NCI-H446 (cell line): ENCODE measurements around the gene CA14.
"Not testable (repeated sequence)": the region's sequence is repeated elsewhere in the genome, so short reads cannot be mapped to it uniquely, and the experiment has no call there.

Experiments used
- DNase-seq, 2 experiments: peaks; one replicate each; lab custom pipeline; 2025; lab: John Stamatoyannopoulos, UW

The CA14 gene

DNA sequence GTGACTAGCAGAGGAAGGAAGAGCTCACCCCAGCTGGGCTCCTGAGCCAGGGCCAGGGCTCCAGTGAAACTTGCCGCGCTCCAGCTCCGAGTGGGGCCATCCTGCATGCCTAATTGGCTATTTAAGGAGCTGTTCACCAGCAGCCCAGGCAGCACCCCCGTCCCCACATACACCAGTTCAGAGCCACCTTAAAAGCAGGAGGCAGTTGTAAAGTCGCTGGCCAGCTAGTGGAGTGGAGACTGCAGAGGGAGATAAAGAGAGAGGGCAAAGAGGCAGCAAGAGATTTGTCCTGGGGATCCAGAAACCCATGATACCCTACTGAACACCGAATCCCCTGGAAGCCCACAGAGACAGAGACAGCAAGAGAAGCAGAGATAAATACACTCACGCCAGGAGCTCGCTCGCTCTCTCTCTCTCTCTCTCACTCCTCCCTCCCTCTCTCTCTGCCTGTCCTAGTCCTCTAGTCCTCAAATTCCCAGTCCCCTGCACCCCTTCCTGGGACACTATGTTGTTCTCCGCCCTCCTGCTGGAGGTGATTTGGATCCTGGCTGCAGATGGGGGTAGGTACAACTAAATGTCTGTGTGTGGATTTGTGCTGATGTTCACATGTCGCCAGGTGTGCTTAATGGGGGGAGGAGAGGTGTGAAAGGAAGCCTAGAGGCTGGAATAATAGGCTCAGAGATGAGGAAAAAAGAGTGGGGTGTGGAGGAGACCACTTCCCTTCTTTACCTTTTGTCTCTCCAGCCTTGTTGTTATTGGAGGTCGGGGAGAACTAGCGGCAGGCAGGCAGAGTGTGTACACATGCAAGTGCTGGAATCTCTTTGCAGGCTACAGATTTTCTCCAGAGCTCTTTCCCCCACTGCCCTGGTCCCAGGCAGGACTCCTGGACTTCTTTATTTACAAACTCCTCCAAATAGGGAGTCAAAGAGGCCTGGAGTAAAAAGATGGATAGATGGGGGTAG is at the start of gene CA14:
Gene CA14 (plus strand): TSS at position 151 of the 962 bp plus-strand sequence. CDS start 355 bp downstream, at position 506.
- peak in 1 of 2 experiments; percentile 35 for DNase-seq

GRCh38 chr1:150208460-150208859 is 49.1 kb upstream of the CA14 start:
- not testable (repeated sequence) for DNase-seq

DNA sequence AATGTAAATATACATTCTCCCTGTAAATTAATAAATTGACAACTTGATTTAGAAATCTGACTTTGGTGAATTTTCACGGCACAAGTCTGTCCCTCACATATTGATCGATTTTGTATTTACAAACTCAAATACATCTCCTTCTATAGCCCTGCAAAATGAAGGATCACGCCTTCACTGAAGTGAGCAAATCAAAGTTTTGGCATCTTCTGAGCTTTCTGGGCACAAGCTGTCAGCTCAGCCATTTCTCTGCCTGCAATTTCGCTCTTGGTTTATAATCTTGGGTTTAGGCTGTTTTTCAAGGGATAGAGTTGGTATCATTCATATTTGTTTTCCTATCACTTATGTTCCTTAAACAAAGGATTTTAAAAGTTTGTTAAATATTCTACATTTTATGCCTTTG is 47.5 kb upstream of the CA14 start:
- peak; percentile 80 to 90 for DNase-seq

DNA sequence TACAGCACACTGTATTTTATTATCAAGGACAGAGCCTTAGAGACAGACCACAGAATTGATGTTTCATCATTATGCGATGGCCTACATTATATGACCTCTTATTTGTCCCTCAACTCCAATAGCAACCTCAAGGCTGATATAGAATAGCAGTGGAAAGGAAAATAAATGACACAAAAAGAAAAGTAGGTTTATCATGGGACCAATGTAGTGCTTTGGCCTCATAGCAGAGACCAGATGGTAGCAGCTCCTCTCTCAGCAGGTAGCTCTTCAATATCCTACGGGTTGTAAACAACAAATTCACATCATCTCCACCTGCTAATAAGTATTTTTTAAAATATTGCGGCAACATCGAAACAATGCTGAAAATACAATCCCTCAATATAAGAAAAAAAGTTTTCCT is 46.9 kb upstream of the CA14 start:
- peak; percentile 83 to 86 for DNase-seq

DNA sequence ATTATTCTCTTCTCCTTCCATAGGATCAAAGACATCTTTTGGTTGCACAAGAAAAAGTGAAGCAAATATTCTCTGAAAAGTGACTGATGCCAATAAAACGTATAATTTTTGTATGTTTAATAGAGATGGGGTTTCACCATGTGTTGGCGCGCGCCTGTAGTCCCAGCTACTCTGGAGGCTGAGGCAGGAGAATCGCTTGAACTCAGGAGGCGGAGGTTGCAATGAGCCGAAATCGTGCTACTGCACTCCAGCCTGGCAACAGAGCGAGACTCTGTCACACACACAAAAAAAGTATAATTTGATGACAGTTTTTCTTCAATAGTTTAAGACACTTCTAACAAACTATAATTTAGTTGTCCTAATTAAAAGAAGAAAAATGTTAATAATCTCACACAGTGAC is 45.5 kb upstream of the CA14 start:
- DNase-seq = no peak

DNA sequence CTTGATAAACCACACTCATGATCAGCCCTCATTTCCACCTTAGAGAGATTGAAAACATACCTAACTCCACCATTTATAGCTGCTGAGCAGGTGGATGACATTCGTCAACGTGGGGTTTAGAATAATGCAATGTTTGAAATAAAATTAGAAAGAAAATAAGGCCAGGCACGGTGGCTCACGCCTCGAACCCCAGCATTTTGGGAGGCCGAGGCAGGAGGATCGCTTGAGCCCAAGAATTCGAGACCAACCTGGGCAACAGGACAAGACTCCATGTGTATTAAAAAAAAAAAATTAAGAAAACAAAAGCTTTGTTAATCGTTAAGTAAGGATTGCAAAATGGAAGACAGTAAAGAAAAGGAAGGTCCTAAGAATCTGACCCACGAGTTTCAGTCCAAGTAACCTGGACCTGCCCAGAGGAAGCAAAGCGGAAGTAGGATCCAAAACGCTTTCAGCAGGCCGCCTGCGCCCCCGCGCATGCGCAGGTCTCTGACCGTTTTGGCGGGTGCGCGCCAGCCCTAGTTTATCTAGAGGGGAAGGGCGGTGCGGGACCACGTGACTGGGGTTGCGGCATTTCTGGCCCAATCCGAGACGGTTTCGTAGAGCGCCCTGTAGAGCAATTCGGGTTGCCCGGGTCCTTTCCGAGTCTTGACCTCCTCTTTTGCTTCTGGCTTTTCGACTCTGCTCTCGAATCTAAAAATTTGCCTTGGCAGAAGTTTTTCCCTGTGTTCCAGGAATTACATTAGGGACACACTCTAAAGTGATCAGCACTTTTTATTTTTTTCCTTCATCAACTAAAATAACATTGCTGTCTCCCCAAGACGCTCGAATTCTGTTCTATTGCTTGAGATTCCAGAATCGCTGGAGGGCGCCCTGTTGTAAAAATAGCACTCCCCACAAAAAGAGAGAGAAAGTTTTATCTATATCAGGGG is 44.1 kb upstream of the CA14 start:
- no peak for DNase-seq

GRCh38 chr1:150214099-150214756 is 43.3 kb upstream of the CA14 start:
- not testable (repeated sequence) for DNase-seq

- not testable (repeated sequence) for DNase-seq
Measured at GRCh38 chr1:150215855-150216254, 41.7 kb upstream of the CA14 start.

GRCh38 chr1:150221552-150221951 is 36.0 kb upstream of the CA14 start:
- DNase-seq = peak in 1 of 2 experiments; percentile 56

DNA sequence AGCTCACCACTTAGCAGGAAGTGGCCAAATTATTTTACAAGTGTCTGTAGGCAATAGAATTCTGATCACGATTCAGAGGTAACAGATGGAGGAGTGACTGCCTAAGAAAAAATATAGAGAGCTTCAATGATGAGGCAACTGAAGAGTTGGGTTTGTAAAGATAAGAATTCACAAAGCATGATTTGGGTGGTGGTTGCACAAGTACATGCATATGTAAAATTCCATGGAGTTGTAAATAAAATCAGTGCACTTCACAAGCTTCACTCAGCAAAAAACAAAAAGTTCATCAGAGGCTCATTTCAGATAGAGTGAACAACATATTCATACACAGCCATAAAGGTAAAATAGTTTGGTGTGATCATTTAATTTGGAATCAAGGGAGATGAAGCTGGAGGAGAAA is 32.6 kb upstream of the CA14 start:
- DNase-seq = no peak

DNA sequence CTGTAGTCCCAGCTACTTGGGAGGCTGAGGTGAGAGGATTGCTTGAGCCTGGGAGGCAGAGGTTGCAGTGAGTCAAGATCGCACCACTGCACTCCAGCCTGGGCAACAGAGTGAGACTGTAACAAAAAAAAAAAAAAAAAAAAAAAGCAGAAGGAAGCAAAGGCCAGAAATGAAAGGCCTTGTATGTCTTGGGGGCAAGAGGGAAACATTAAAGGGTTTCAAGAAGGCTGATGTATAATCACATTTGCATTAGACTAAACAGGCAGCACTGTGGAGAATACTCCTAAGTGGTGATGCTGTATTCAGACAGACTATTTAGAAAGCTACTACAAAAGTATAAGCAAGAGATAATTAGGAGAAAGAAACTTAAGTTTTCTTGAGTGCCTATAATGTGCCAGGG is 32.0 kb upstream of the CA14 start:
- no peak for DNase-seq

DNA sequence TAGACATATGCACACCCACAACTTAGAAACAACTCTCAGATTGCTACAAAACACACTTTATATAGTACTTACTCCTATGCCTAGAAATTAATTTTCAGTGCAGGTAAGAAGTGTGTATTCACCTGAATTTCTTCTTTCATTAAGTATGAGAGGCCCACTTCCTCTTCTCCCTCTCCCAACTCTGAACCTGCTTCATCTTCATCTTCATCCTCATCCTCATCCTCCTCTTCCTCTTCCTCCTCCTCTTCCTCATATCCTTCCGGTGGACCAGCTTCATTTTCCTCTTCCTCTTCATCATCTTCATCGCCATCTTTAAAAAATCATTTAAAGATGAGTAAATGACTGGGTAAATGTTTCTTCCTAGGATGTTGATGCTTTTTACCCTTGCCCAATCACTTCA is 31.1 kb upstream of the CA14 start:
- no peak for DNase-seq

DNA sequence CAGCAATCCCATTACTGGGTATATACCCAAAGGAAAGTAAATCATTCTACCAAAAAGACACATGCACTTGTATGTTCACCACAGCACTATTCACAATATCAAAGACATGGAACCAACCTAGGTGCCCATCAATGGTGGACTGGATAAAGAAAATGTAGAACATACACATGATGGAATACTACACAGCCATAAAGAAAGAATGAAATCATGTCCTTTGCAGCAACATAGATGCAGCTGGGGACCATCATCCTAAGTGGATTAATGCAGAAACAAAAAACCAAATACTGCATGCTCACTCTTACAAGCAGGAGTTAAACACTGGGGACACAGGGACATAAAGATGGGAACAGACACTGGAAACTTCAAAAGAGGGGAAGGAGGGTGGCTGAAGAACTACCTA is 30.3 kb upstream of the CA14 start:
- no peak for DNase-seq

GRCh38 chr1:150228246-150228645 is 29.3 kb upstream of the CA14 start:
- not testable (repeated sequence) for DNase-seq

GRCh38 chr1:150232921-150233320 is 24.7 kb upstream of the CA14 start:
- not testable (repeated sequence) for DNase-seq

DNA sequence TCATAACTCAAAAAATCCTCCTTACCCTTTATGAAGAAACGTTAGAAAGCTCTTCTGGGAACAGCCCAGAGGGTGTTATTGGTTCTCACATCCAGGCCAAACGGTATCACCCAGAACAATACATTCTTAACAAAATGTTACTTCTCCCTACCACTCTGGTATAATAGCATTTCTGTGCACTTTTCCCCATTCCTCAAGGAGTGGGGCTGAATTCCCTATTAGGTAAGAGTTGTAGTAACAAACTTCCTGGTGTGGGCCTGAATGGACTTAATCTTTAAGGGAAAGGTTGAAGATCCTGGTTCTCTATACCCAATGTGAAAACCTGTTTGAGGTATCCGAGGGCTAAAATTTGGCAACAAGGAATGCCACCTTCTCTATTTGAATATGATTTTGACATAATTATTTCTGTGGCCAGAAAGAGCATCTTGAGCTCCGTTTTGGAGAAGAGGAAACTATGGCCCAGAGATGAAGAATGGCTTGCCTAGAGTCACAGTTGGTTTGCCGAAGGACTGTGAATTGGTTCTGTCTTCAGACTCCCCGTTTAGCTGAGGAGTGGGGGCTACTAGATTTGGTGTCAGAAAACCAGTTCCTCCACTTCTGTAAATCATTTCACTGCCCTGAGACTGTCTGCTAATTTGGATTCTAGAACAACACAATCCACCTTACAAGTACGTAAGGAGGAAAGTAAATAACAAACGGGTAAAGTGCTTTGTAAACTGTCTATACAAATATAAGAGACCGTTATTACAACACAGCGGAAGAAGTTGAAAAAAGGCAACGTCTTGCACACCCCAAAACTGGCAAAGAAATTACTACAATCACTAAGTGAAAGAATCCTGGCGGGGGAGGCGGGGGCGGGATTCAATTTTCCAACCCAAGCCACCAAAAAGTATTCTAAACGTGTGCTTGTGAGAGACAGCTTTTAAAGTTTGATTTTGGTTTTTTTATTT is 23.9 kb upstream of the CA14 start:
- DNase-seq = no peak

- DNase-seq = no peak
Measured at GRCh38 chr1:150234309-150234565, 23.3 kb upstream of the CA14 start.

GRCh38 chr1:150234566-150235293 is 22.8 kb upstream of the CA14 start:
- peak; percentile 39 to 75 for DNase-seq

GRCh38 chr1:150235294-150235851 is 22.2 kb upstream of the CA14 start:
- no peak for DNase-seq
